NCI-H1105 (cell line): ENCODE results near the gene CYP27B1.
"Not testable (repeated sequence)": the region's sequence is repeated elsewhere in the genome, so short reads cannot be mapped to it uniquely, and the experiment has no call there.

Experiments
- DNase-seq: peaks from one replicate; lab custom pipeline; 2025; lab: John Stamatoyannopoulos, UW

Gene CYP27B1

DNA sequence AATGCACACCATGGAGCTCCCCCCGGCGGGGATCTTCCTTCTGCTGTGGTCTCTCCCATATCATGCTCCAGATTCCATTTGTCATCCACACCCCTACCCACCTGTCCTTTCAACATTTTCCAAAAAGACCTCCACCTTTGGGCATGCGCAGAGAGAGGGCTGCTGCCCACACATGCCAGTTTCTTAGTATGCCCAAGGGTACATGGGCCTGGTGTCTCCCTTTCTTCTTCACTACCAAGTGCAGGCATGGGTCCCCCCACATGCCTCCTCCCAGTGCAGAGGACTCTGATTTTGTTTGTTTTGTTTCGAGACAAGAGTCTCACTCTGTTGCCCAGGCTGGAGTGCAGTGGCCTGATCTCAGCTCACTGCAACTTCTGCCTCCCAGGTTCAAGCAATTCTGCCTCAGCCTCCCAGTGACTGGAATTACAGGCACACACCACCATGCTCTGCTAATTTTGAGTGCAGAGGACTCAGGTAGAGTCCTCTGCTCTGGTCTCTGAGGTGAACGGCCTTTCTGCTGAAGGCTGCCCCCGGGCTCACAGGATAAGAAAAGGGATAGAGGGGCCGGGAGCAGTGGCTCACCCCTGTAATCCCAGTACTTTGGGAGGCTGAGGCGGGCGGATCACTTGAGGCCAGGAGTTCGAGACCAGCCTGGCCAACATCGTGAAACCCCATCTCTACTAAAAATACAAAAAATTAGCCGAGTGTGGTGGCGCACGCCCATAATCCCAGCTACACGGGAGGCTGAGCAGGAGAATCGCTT, 44.9 kb downstream of the CYP27B1 start:
- not testable (repeated sequence) for DNase-seq

DNA sequence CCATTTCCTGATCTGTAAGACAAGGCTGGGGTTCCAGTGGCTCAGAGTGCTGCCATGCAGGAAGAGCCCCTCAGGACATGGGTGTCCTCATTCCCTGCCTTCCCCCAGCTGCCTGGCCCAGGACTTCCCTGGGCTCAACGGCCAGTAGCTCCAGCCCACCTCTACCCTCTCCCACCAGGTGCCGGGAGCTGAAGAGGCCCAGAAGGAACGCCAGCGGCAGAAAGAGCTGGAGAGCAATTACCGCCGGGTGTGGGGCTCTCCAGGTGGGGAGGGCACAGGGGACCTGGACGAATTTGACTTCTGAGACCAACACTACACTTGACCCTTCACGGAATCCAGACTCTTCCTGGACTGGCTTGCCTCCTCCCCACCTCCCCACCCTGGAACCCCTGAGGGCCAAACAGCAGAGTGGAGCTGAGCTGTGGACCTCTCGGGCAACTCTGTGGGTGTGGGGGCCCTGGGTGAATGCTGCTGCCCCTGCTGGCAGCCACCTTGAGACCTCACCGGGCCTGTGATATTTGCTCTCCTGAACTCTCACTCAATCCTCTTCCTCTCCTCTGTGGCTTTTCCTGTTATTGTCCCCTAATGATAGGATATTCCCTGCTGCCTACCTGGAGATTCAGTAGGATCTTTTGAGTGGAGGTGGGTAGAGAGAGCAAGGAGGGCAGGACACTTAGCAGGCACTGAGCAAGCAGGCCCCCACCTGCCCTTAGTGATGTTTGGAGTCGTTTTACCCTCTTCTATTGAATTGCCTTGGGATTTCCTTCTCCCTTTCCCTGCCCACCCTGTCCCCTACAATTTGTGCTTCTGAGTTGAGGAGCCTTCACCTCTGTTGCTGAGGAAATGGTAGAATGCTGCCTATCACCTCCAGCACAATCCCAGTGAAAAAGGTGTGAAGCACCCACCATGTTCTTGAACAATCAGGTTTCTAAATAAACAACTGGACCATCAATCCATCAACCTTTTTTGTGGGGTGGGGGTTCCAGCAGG, 46.0 kb downstream of the CYP27B1 start:
- no peak for DNase-seq

DNA sequence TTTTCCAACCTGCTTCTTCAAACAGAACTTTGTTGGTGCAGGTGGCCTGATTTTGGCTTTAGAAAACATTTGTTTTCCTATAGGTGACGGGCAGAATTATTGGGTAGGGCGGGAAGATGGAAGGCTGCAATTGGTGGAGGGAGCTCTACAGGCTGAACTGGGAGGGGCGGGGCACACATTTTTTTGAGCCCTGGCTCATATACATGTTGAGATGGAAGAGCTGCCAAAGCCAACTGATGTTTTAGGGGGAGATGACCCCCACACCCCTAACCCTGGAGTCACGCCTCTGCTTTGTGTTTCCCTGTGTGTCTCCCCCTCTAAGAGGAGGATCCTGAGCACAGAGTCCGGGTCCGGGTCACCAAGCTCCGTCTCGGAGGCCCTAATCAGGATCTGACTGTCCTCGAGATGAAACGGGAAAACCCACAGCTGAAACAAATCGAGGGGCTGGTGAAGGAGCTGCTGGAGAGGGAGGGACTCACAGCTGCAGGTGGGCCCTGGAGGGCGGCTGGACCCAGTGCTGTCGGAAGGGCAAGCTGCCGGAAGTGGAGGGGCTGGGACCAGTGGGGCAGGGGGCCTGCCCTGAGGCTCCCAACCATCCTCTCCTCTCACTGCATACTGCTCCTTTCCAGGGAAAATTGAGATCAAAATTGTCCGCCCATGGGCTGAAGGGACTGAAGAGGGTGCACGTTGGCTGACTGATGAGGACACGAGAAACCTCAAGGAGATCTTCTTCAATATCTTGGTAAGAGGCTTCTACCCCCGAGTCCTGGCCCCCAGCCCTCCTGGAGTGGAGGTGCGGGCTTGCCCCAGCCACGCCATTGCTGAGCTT, 46.9 kb downstream of the CYP27B1 start:
- DNase-seq = no peak

DNA sequence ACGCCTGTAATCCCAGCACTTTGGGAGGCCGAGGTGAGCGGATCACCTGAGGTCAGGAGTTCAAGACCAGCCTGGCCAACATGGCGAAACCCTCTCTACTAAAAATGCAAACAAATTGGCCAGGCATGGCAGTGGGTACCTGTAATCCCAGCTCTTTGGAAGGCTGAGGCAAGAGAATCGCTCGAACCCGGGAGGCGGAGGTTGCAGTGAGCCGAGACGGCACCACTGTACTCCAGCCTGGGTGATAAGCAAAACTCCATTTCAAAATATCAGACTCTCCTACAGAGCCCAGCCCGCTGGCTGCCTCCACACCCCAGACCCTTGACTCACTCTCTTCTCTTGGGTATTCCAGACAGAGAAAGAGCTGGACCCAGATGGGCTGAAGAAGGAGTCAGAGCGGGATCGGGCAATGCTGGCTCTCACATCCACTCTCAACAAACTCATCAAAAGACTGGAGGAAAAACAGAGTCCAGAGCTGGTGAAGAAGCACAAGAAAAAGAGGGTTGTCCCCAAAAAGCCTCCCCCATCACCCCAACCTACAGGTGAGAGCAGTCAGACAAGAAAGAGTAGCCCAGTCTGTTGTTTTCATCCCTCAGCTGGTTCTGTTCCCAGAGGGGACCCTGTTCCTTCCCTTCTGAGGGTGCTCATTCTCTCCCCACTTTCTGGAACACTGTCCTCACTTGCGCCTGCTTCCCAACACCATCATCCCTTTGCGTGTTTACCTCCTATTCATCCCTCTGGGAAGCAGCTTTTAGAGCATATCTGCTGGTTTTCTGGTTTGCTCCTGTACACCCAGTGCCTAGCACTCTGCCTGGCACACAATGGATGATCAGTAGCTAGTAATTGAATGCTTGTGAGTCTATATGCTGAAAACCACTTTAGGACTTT, 48.0 kb downstream of the CYP27B1 start:
- no peak for DNase-seq

DNA sequence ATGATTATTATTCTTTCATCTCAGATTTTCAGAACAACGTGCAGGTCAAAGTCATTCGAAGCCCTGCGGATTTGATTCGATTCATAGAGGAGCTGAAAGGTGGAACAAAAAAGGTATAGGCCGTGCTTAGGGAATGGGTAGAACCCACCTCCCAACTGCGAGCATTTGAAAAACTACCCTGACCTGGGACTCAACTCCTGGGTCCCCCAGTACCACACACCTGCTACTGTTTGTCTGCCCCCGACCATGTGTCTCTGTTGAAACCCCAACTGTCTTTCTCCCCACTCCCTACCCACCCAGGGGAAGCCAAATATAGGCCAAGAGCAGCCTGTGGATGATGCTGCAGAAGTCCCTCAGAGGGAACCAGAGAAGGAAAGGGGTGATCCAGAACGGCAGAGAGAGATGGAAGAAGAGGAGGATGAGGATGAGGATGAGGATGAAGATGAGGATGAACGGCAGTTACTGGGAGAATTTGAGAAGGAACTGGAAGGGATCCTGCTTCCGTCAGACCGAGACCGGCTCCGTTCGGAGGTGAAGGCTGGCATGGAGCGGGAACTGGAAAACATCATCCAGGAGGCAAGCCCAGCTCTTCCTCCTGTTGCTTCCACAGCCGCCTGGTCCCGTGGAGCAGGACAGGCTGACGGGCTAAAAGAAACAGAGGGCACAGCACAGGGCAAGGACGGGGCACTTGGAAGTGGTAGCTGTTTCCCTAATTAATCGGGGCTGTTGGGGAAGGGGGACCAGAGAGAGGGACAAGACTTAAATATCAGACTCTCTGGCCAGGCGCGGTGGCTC, 48.8 kb downstream of the CYP27B1 start:
- no peak for DNase-seq

DNA sequence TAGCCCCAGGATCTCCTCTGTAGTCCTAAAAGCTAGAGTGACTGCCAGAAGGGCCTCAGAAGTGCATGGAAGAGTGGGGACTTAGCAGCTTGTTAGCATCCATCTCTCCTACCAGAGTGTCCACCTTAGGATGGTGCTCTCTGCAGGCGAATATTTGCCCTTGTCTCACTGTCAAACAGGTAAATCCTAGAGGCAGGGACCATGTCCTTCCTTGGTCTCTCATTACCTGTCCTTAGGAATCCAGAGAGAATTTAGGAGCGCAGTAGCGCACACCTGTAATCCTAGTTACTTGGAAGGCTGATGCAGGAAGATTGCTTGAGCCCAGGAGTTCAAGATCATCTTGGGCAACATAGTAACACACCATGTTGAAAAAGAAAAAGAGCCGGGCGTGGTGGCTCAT, 49.7 kb downstream of the CYP27B1 start:
- DNase-seq = no peak

DNA sequence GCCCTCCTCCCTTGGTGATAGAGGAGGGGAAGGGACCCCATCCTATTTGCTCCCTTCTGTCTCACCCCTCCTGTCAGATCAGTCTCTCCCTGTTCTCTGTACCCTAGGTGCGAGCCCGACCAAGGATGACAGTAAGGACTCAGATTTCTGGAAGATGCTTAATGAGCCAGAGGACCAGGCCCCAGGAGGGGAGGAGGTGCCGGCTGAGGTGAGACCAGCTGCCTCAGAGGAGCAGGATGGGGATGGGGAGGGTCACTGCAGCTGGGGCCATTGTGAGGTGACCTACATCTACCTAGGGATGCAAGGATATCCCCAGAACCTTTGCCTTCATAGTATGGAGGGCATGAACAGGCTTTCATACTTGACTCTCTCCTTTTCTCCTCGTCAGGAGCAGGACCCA, 50.6 kb downstream of the CYP27B1 start:
- DNase-seq = no peak

DNA sequence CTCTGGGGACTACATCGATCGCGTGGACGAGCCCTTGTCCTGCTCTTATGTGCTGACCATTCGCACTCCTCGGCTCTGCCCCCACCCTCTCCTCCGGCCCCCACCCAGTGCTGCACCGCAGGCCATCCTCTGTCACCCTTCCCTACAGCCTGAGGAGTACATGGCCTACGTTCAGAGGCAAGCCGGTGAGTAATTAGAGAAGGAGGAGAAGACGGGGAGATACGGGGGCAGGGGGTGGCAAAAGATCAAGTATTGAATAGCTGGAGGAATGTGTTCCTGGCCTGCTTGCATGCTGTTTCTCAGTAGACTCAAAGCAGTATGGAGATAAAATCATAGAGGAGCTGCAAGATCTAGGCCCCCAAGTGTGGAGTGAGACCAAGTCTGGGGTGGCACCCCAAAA, 51.1 kb downstream of the CYP27B1 start:
- DNase-seq = no peak

DNA sequence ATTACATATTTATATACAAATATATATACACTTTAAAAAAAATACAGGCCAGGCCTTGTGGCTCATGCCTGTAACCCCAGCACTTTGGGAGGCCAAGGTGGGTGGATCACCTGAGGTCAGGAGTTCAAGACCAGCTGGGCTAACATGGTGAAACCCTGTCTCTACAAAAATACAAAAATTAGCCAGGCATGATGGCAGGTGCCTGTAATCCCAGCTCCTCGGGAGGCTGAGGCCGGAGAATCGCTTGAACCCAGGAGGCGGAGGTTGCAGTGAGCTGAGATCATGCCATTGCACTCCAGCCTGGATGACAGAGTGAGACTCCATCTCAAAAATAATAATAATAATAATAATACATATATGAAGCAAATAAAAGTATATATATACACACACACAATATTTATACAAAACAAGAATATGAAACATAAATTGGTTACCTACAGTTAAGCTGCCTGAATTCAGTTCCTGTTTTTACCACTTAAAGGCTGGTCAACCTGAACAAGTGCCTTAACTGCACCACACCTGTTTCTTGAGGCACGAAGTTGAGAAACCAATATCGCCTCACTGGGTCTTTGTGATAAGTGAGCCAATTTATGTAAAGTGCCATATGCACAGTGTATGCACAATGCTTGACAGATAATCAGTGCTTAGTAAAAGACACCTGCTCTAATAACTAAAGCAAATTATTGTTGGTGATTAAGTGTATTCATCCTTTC, 51.7 kb downstream of the CYP27B1 start:
- DNase-seq = not testable (repeated sequence)

DNA sequence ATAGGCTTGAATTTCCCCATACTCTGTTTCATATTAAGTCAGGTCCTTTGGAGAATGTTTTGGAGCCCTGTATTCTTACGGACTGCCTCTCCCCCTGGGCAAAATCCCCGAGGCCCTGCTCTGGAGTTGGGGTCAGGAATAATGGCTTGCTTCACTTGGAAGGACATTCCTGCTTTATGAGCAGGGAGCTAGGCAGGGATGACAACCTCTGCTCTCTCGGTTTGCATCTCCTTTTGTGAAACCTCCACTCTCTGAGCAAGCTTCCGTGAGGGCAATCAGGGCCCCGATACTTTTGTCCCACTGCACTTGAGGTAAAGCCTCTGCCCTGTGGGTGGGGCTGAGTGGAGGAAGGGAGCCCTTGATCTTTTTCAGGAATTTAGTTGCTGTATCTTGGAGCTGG, 53.7 kb downstream of the CYP27B1 start:
- no peak for DNase-seq

DNA sequence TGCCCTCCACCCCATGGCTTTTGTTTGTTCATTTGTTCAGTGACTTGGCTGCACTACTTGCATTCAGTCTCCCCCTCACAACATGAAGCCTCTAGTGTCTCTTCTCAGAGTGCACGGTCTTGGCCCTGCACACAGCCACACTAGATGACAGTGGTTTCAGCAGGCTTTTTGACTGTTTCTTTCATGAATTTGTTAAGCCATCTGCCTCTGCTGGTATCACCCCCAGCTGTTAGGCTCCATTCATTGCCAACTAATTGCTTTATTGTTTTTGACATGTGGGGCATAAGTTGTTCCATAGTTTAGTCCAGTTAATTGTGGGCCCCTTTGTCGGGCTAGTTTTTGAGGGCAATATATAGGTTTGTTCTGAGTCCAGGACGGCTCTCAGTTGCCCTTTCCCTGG, 54.2 kb downstream of the CYP27B1 start:
- DNase-seq = no peak
